GM12892 (cell line): Measurements from ENCODE around the gene ABCC3. TPM values are rescaled to one million over a fixed set of nuclear protein-coding genes. Genes with fewer than 3 reads are reported as not detected.

ENCODE experiments used
- DNase-seq: peaks from one replicate; pipeline ENCODE4 v3.0.0; 2011; ENCODE audit not compliant: insufficient read length
- FAIRE-seq: peaks from 2 replicates; lab custom pipeline; 2011; peaks lifted over from hg19 to GRCh38; lab: Jason Lieb, UNC
- POLR2A ChIP-seq: IDR thresholded peaks from 2 replicates; pipeline ENCODE4 v1.6.1; 2011; ENCODE audit warnings: low read depth, low read length, control low read depth
- POLR2AphosphoS5 ChIP-seq: IDR thresholded peaks from 2 replicates; pipeline ENCODE4 v1.6.1; 2011; ENCODE audit warnings: low read depth, low read length, control low read depth
- TAF1 ChIP-seq: IDR thresholded peaks from 2 replicates; pipeline ENCODE4 v1.6.1; 2011; ENCODE audit warnings: low read depth, mild to moderate bottlenecking, control low read depth, low read length, borderline replicate concordance
- polyA plus RNA-seq: library from polyadenylated mRNA; unstranded; fragments of >200 nt; gene quantifications from one replicate; pipeline ENCODE4 v1.2.1, GENCODE V29; 2012; ENCODE audit warnings: missing spikeins, inconsistent platforms; ENCODE audit not compliant: missing spikeins

The ABCC3 gene, protein sequence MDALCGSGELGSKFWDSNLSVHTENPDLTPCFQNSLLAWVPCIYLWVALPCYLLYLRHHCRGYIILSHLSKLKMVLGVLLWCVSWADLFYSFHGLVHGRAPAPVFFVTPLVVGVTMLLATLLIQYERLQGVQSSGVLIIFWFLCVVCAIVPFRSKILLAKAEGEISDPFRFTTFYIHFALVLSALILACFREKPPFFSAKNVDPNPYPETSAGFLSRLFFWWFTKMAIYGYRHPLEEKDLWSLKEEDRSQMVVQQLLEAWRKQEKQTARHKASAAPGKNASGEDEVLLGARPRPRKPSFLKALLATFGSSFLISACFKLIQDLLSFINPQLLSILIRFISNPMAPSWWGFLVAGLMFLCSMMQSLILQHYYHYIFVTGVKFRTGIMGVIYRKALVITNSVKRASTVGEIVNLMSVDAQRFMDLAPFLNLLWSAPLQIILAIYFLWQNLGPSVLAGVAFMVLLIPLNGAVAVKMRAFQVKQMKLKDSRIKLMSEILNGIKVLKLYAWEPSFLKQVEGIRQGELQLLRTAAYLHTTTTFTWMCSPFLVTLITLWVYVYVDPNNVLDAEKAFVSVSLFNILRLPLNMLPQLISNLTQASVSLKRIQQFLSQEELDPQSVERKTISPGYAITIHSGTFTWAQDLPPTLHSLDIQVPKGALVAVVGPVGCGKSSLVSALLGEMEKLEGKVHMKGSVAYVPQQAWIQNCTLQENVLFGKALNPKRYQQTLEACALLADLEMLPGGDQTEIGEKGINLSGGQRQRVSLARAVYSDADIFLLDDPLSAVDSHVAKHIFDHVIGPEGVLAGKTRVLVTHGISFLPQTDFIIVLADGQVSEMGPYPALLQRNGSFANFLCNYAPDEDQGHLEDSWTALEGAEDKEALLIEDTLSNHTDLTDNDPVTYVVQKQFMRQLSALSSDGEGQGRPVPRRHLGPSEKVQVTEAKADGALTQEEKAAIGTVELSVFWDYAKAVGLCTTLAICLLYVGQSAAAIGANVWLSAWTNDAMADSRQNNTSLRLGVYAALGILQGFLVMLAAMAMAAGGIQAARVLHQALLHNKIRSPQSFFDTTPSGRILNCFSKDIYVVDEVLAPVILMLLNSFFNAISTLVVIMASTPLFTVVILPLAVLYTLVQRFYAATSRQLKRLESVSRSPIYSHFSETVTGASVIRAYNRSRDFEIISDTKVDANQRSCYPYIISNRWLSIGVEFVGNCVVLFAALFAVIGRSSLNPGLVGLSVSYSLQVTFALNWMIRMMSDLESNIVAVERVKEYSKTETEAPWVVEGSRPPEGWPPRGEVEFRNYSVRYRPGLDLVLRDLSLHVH (N-terminal part only)
- 0.89 TPM for polyA plus RNA-seq

DNA sequence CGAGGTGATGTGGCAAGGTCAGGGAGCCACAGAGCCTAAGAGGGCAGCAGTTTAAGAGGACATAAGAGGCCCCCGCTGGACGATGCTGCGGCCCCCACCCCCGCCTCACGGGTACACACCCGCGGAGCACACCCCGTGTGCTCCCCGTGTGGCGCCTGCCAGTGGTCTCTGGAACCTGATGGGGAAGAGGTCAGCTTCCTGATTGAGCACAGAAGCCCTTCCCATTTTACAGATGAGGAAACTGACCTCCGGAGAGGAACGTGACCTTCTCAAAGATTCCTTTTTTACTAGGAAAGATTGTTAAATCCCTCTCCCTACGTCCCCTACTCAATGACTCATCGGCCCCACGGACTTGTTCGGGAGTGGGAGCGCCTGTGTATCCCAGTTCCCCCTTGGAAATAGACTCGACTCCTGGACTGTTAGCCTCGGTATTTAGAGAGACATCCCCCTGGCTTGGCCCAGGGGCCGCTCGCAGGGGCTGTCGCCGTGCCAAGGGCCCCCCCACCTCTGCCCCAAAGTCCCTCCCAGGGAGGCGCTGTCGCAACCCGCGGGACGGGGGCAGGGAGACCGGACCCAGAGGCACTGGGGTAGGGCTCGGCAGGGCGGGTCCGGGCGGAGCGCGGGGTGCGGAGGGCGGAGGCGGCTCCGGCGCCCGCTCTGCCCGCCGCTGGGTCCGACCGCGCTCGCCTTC is at the start of gene ABCC3:
TSS of gene ABCC3 (plus strand) at position 658 of the 691 bp plus-strand sequence. CDS start 56 bp downstream, outside the sequence.
- no peak for TF ChIP-seq POLR2AphosphoS5
- no peak for TF ChIP-seq TAF1
- TF ChIP-seq POLR2A = no peak
- no peak for DNase-seq
- FAIRE-seq = peak; percentile 82

DNA sequence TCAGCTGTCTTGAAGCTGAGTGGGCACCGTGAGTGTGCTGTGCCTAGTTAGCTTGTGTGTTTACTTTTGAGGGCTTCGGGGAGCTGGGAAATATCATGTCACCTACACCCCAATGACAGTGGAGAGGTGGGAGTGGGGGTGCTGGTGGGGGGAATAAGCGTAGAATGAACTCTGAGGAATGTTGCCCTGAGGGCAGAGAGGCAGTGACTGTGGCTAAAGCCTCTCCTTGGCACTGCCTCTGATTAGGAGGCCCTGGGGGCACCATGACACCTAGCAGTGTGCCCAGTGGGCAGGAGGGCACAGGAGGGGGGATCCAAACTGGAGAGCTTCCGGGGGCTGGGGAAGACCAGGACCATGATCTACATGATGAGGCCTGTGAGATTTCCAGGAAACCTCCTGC is 49.3 kb upstream of the ABCC3 start:
- DNase-seq (no peak), FAIRE-seq (no peak)
- TF ChIP-seq TAF1 = no peak
- TF ChIP-seq POLR2AphosphoS5 = no peak
- TF ChIP-seq POLR2A = no peak

DNA sequence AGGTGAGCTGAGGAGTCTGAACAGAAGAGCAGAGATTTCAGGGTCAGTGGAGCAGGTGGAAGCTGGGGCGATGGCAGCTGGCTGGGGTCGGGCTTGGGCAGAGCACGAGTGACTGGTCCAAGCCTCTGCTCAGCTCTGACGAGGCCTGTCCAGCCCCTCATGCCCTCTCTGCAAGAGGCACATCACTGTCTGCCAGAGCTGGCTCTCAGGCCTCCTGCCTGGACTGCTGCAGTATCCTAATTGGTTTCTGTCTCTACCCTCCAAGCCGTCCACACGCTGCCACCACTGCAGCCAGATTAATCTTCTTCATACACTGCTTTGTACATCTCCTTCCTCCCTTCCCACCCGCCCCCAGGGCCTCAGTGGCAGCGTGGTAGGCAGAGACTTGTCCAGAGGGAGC is 48.8 kb upstream of the ABCC3 start:
- FAIRE-seq (no peak), DNase-seq (no peak)
- TF ChIP-seq POLR2A (no peak), TAF1 (no peak), POLR2AphosphoS5 (no peak)

DNA sequence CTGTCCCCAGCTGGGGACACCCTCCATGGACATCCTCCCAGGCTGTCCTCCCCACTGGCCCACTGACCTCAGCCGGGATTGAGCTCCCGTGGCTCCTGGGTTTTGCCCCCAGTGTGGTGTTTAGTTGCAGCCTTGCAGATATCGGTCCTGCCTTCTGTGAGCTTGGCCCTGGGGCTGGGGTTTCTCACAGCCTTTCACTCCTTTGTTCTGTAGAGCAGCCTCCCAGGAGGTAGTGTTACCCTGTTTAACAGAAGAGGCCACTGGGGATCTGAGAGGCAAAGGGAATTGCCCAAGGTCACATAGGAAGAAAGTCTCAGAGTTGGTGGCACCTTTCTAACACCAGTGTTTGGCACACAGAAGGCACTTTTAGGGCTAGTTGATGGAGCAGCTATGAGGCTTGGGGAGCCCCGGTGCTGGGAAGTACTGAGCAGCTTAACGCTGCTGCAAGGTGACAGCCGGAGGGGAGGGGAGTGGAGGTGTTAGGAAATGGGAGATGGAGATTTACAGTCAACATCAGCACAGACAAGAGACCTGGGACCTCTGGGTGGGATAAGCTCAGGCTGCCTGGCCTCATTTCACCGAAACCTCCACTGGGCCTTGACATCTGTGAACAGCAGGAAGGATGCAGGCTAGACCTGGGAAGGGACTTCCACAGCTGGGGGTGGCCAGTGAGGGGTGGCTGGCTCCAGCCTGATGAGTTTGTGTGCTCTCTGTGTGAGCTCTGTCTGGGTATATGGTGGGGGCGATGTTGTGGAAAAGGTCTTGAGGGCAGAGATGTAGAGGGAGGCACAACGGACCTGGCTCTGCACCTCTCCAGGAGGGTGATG is 48.0 kb upstream of the ABCC3 start:
- DNase-seq = no peak
- TF ChIP-seq POLR2AphosphoS5 (no peak), TAF1 (no peak), POLR2A (no peak)
- FAIRE-seq = no peak

DNA sequence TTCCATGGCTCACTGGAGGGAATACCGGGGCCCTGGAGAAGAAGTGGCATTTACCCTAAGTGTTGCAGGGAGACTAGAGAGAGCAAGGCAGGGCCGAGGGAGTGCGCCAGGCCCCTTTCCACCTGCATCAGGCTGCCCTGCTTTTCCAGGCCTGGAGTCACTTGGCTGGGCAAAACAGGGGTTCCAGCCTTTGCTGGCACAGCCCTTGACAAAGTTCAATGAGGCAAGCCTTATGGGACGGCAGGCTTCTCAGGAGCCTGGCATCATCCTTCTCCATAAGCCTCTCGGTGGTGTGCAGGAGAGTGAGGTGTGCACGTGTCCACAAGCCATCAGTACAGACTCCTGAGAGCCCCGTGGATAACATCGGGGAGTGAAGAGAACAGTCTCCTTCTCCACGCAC is 47.1 kb upstream of the ABCC3 start:
- FAIRE-seq (no peak), DNase-seq (no peak)
- TF ChIP-seq POLR2A (no peak), TAF1 (no peak), POLR2AphosphoS5 (no peak)

DNA sequence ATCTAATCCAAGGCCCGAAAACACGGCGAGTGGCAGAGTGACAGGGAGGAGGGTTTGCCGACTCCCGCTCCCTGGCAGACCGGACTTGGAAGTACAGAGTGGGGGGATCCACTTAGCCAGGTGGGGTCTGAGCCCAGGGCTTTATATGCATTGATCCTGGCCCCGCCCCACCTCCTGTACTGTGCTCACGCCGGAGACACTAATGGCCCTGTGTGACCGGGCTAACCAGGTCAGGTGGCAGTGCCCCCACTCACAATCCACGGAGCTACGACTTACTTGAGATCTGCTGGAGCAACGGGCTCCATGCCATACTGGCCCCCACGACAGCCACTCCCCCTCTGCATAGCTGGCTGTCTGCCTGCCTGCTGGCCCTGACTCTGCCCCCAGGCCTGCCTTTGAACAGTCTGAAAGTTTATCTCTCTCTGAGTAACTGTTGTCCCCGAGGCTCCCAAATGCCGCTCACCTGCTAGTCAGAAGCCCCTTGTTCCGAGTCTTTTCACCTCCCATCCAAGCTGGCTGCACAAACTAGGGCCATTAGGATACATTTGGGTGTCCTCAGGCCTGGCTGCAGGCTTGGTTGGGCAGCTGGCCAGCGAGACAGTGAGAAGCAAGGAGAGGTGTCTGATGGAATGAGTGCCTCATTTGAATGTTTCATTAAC is 46.2 kb upstream of the ABCC3 start:
- TF ChIP-seq POLR2AphosphoS5 (no peak), POLR2A (no peak), TAF1 (no peak)
- DNase-seq (no peak), FAIRE-seq (no peak)

DNA sequence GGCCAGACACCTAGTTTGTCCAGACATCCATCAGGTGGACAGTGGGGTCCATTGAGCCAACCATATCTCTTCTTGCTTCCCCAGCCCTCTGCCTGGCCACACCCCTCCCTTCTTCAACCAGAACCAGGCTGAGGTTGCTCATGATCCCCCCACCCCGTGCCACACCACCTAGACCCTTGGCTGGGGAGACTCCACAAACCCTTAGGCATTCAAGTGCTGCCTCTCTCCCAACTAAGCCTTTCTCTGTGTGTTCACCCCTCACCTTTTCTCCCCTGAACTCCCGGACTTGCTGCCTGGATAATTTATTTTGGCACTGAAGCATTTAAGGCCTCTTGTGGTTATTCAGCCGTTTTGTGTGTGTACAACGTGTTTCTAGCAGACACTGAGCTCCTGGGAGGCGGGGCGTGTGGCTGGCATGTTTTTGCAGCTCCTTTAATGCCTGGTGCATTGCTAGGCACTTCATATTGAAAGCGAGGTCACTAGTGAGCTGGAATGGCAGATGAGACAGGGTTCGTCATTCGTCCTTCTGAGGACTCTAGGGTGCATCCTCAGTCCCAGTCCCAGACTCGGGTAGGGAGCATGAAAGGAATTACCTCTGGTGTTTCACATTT is 45.5 kb upstream of the ABCC3 start:
- DNase-seq (no peak), FAIRE-seq (no peak)
- TF ChIP-seq TAF1 (no peak), POLR2A (no peak), POLR2AphosphoS5 (no peak)

DNA sequence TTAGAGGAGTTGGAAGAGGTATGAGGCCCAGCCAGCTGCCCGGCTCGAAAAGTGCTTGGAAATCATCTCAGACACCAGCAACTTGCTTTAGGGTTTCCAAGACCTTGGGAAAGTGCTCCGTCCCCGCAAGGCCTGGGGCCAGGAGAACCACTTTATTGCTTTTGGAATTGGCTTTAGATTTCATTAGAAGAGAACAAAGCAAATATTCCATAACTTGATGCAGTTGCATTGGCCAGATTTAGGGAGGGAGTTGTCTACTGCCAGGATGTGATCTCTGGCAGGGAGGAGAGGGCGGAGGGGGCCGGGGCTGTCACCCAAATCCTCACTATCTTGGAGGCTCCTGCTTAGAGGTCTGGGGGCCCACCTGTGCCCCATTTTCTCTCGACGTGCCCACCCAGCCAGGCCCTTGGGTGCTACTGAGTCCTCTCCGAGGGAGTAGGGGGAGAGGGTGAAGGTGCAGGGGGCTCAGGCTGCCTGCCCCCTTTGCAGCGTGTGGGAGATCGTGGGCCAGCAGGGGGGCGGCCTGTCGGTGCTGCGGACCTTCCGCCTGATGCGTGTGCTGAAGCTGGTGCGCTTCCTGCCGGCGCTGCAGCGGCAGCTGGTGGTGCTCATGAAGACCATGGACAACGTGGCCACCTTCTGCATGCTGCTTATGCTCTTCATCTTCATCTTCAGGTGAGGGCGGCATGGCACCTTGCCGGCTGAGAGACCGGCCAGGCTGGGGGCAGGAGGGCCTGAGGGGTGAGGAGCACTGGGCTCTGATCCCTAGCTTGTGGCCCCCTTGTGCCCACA is 43.5 kb upstream of the ABCC3 start:
- TF ChIP-seq TAF1 (no peak), POLR2A (no peak), POLR2AphosphoS5 (no peak)
- DNase-seq (no peak), FAIRE-seq (no peak)

DNA sequence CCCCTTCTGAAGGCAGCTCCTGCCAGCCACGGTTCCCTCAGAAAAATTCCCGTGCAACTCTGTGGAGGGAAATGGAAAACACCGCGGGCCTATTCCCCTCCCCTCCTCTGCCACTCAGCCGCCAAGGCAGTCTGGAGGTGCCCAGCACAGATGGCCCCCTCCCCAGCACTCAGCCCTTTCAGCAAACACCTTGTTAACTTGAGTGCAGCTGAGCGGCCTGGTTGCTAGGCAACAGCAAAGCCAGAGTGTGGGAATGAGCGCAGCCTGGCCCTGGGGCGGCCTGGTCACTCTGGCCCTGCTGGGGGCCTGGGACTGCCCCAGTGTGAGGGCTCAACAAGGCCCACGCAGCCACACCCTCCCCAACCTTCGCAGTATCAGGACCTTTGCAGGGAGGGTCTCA is 41.4 kb upstream of the ABCC3 start:
- FAIRE-seq (no peak), DNase-seq (no peak)
- no peak for TF ChIP-seq POLR2A
- no peak for TF ChIP-seq POLR2AphosphoS5
- TF ChIP-seq TAF1 = no peak
